PC-3 (cell line): ENCODE results near the gene POLA2.

Experiments
- EZH2 ChIP-seq: fragments of 300-600 bp; sonication (generic); IDR thresholded peaks from one replicate; pipeline ENCODE4 v1.6.1; 2017; ENCODE audit warnings: antibody characterized with exemption, mild to moderate bottlenecking, low read length; ENCODE audit not compliant: unreplicated experiment
- TF ChIP-seq, protein P1 (sequence below): fragments of 300-600 bp; sonication (generic); conservative IDR thresholded peaks from 2 replicates; pipeline ENCODE4 v1.5.1; 2017; ENCODE audit warnings: antibody characterized with exemption, low read depth, mild to moderate bottlenecking, low read length

DNA sequence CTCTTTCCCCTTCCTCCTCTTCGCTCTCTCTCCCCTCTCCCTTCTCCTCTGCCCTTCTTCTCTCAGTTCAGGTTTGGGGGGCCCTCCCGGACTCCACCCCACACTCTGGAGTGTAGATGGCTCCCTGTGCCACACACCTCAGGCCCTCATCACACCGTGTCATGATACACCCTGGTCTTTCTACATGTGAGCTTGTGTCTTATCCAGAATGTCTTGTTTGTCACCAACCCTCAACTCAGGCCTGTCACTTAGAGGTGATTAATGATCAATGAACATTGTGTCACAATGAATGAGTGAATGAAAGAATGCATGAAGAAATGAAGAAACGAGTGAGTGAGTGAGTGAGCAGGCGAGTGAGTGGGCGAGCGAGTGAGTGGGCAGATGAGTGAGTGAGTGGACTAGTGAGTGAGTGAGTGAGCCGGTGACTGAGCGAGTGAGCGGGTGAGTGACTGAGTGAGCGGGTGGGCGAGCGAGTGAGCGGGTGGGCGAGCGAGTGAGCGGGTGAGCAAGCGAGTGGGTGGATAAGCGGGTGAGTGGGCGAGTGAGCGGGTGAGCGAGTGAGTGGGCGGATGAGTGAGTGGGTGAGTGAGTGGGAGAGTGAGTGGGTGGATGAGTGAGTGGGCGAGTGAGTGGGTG lies 46.2 kb upstream of the POLA2 start:
- TF ChIP-seq, protein P1, sequence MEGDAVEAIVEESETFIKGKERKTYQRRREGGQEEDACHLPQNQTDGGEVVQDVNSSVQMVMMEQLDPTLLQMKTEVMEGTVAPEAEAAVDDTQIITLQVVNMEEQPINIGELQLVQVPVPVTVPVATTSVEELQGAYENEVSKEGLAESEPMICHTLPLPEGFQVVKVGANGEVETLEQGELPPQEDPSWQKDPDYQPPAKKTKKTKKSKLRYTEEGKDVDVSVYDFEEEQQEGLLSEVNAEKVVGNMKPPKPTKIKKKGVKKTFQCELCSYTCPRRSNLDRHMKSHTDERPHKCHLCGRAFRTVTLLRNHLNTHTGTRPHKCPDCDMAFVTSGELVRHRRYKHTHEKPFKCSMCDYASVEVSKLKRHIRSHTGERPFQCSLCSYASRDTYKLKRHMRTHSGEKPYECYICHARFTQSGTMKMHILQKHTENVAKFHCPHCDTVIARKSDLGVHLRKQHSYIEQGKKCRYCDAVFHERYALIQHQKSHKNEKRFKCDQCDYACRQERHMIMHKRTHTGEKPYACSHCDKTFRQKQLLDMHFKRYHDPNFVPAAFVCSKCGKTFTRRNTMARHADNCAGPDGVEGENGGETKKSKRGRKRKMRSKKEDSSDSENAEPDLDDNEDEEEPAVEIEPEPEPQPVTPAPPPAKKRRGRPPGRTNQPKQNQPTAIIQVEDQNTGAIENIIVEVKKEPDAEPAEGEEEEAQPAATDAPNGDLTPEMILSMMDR: no peak
- no peak for TF ChIP-seq EZH2
